K562 (cell line): ENCODE results near the gene TAL1. TPM values are rescaled to one million over a fixed set of nuclear protein-coding genes. Genes with fewer than 3 reads are reported as not detected.

Source experiments
- ARID1B ChIP-seq: fragments of 450-650 bp; IDR thresholded peaks from 2 replicates; pipeline ENCODE4 v1.6.1; 2016; ENCODE audit warnings: antibody characterized with exemption, mild to moderate bottlenecking, inconsistent platforms
- CREM ChIP-seq: IDR thresholded peaks from 2 replicates; pipeline ENCODE4 v1.6.1; 2014; ENCODE audit warnings: antibody characterized with exemption, low read depth
- LCOR ChIP-seq: sonication (generic); formaldehyde crosslinking; IDR thresholded peaks from 2 replicates; pipeline ENCODE4 v1.8.0; 2022; ENCODE audit warnings: mild to moderate bottlenecking, missing genetic modification reagents
- MAFK ChIP-seq: IDR thresholded peaks from 2 replicates; pipeline ENCODE4 v1.6.1; 2011; ENCODE audit warnings: low read length, improper control_type of control experiment
- NEUROD1 ChIP-seq: fragments of 150-350 bp; IDR thresholded peaks from 2 replicates; pipeline ENCODE4 v1.6.1; 2014; ENCODE audit warnings: borderline replicate concordance, low read length, low read depth; ENCODE audit not compliant: partially characterized antibody
- NFRKB ChIP-seq: fragments of 450-650 bp; IDR thresholded peaks from 2 replicates; pipeline ENCODE4 v1.6.1; 2016; ENCODE audit warnings: low read depth
- PHB ChIP-seq: fragments of 250-450 bp; sonication (Bioruptor Pico); IDR thresholded peaks from 2 replicates; pipeline ENCODE4 v1.5.0; 2021
- SIN3B ChIP-seq: fragments of 450-650 bp; IDR thresholded peaks from 2 replicates; pipeline ENCODE4 v1.6.1; 2017; ENCODE audit warnings: low read depth, mild to moderate bottlenecking, moderate library complexity
- TAF1 ChIP-seq: IDR thresholded peaks from 2 replicates; pipeline ENCODE4 v1.6.1; 2011; ENCODE audit warnings: mild to moderate bottlenecking, low read length, moderate library complexity; ENCODE audit not compliant: insufficient read depth, control insufficient read depth, severe bottlenecking; ENCODE audit errors: extremely low read depth
- ZNF780A ChIP-seq: fragments of 250-450 bp; sonication (Bioruptor Pico); IDR thresholded peaks from 2 replicates; pipeline ENCODE4 v1.5.0; 2021; ENCODE audit warnings: mild to moderate bottlenecking
- polyA plus RNA-seq, 8 experiments: library from polyadenylated mRNA; depleted of rRNA in 4 of 8; stranded (reverse) in 5 of 8; unstranded in 3 of 8; fragments of >200 nt; fragmentation: Nextera tagmentation in 2 of 8; fragmentation: Illumina TruSeq in 1 of 8; extraction: Ambion mirVana in 2 of 8; extraction: Trizol in 1 of 8; gene quantifications; 2 replicates each; pipeline versions ENCODE4 v1.2.1 to v1.2.3, GENCODE V29; 2011 to 2014; ENCODE audit warnings: inconsistent platforms in 1 of 8, missing spikeins in 1 of 8
- total RNA-seq, 7 experiments: library from RNA; depleted of rRNA in 6 of 7; stranded (reverse); fragments of >200 nt in 6 of 7; fragmentation: Illumina TruSeq in 2 of 7; extraction: Trizol in 2 of 7; gene quantifications; 2 replicates each; pipeline versions ENCODE4 v1.2.1 to v1.2.3, GENCODE V29; 2011 to 2021; ENCODE audit warnings: low replicate concordance in 1 of 7
- TF ChIP-seq, protein P1 (sequence below): sonication (generic); formaldehyde crosslinking; IDR thresholded peaks from 2 replicates; pipeline ENCODE4 v1.8.1; 2023; ENCODE audit warnings: mild to moderate bottlenecking, missing genetic modification reagents
- TF ChIP-seq, protein P2 (sequence below): fragments of 250-450 bp; sonication (Bioruptor Pico); IDR thresholded peaks from 2 replicates; pipeline ENCODE4 v1.8.0; 2021; ENCODE audit warnings: mild to moderate bottlenecking, moderate library complexity

TAL1 gene
- total and polyA plus RNA-seq, 9 of the 15 experiments (the other 6 are each of a cell fraction or from before 2014, with no cell fraction given) = 18.5 to 106 (median 59.7) TPM

DNA sequence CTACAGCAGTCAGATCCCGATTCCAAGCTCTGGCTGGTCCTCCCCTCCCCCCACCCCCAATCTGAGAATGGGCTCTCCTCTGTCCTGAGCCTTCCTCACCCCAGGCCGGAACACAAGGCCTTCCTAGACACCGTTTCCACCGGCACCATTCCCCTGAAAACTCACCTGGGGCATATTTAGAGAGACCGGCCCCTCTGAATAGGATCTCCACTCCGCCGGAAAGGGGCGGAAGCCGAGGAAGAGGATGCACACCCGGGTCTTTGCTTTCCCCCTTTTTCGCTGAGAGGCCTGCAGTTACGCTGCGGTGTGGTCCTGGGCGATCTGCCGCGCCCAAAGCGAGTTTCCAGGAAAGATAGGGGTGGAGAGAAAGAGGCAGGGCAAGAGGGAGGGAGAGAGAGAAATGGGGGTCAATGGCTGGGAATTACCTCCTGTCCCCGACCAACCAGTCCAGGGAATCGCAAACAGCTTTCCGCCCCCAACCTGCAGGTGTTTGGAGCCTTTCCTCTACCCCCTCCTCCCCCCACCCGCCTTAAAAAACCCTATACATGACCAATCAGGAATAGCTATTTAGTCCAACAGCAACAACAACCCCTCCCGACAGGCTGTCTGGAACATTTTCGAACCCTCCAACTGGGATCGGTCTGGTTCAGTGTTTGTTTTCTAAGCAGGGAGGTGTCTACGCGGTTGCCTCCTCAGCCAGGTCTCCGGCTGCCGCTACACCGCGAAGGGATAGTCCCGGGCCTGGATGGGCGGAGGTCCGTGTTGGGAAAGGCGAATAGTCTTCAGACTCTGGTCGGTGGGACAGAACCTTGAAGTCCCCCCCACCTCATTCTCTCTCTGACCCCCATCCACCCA lies 2.8 kb downstream of the TAL1 start (continued):
- TF ChIP-seq ARID1B (peak; percentile 73), NFRKB (peak; percentile 63; the same call in 1 of the 2 replicates), PHB (CRISPR knock-in tag) (no peak), NEUROD1 (no peak), ZNF780A (no peak), TAF1 (peak; percentile 15), SIN3B (no peak), LCOR (CRISPR knock-in tag) (peak; percentile 59; the same call in 1 of the 2 replicates), MAFK (no peak), CREM (no peak)
- TF ChIP-seq, protein P1, sequence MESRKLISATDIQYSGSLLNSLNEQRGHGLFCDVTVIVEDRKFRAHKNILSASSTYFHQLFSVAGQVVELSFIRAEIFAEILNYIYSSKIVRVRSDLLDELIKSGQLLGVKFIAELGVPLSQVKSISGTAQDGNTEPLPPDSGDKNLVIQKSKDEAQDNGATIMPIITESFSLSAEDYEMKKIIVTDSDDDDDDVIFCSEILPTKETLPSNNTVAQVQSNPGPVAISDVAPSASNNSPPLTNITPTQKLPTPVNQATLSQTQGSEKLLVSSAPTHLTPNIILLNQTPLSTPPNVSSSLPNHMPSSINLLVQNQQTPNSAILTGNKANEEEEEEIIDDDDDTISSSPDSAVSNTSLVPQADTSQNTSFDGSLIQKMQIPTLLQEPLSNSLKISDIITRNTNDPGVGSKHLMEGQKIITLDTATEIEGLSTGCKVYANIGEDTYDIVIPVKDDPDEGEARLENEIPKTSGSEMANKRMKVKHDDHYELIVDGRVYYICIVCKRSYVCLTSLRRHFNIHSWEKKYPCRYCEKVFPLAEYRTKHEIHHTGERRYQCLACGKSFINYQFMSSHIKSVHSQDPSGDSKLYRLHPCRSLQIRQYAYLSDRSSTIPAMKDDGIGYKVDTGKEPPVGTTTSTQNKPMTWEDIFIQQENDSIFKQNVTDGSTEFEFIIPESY (CRISPR knock-in tag) = no peak
- TF ChIP-seq, protein P2, sequence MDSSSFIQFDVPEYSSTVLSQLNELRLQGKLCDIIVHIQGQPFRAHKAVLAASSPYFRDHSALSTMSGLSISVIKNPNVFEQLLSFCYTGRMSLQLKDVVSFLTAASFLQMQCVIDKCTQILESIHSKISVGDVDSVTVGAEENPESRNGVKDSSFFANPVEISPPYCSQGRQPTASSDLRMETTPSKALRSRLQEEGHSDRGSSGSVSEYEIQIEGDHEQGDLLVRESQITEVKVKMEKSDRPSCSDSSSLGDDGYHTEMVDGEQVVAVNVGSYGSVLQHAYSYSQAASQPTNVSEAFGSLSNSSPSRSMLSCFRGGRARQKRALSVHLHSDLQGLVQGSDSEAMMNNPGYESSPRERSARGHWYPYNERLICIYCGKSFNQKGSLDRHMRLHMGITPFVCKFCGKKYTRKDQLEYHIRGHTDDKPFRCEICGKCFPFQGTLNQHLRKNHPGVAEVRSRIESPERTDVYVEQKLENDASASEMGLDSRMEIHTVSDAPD (CRISPR knock-in tag) = no peak
- TF ChIP-seq, all 486 proteins: peak for 100
